HEK293 (cell line): ENCODE measurements around the gene ADIG.

Experiments used
- MZF1 ChIP-seq: fragments of 450-650 bp; formaldehyde crosslinking; IDR thresholded peaks from 2 replicates; pipeline ENCODE4 v1.5.1; 2017; ENCODE audit warnings: missing biosample characterization, missing genetic modification characterization, borderline replicate concordance
- SCRT1 ChIP-seq: fragments of 450-650 bp; formaldehyde crosslinking; IDR thresholded peaks from 2 replicates; pipeline ENCODE4 v1.5.1; 2016; ENCODE audit warnings: missing biosample characterization, missing genetic modification characterization, borderline replicate concordance
- ZFP37 ChIP-seq: fragments of 450-650 bp; formaldehyde crosslinking; IDR thresholded peaks from 2 replicates; pipeline ENCODE4 v1.5.1; 2016; ENCODE audit warnings: missing biosample characterization, missing genetic modification characterization
- ZNF174 ChIP-seq: fragments of 450-650 bp; formaldehyde crosslinking; IDR thresholded peaks from 2 replicates; pipeline ENCODE4 v1.5.0; 2017; ENCODE audit warnings: missing biosample characterization, mild to moderate bottlenecking, missing genetic modification characterization
- ZNF785 ChIP-seq: fragments of 450-650 bp; formaldehyde crosslinking; IDR thresholded peaks from 2 replicates; pipeline ENCODE4 v1.5.1; 2016; ENCODE audit warnings: missing biosample characterization, missing genetic modification characterization
- TF ChIP-seq, protein P1 (sequence below): fragments of 450-650 bp; formaldehyde crosslinking; IDR thresholded peaks from 2 replicates; pipeline ENCODE4 v1.5.1; 2016; ENCODE audit warnings: missing biosample characterization, missing genetic modification characterization
- TF ChIP-seq, protein P2 (sequence below): fragments of 450-650 bp; formaldehyde crosslinking; IDR thresholded peaks from 2 replicates; pipeline ENCODE4 v1.5.1; 2016; ENCODE audit warnings: missing biosample characterization, missing genetic modification characterization, low read depth
- TF ChIP-seq, protein P3 (sequence below): fragments of 450-650 bp; formaldehyde crosslinking; optimal IDR thresholded peaks from 2 replicates; pipeline ENCODE3; 2016; ENCODE audit warnings: missing biosample characterization, mild to moderate bottlenecking, missing genetic modification characterization
- TF ChIP-seq, protein P4 (sequence below): sonication (generic); formaldehyde crosslinking; IDR thresholded peaks from 2 replicates; pipeline ENCODE4 v1.8.1; 2022; ENCODE audit warnings: mild to moderate bottlenecking, moderate library complexity, missing genetic modification reagents

DNA sequence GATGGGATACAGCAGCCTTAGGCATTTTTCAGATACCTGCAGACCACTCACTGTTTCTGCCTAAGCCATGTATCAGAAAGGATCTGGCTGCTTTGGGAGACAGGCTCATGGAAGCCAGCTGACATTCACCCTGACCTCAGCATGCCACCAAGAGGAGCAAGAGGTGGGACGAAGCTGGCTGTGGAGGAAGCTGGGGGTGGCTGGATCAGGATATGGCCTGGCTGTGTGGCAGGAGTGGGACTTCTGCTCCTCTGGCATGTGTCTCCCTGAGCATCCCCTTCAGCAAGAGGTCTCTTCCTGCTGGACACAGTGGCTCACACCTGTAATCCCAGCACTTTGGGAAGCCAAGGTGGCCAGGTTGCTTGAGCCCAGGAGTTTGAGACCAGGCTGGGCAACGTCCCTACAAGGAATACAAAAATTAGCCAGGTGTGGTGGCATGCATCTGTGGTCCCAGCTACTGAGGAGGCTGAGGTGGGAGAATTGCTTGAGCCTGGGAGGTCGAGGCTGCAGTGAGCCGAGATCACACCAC is 897 bp downstream of the ADIG start:
- TF ChIP-seq, protein P1, sequence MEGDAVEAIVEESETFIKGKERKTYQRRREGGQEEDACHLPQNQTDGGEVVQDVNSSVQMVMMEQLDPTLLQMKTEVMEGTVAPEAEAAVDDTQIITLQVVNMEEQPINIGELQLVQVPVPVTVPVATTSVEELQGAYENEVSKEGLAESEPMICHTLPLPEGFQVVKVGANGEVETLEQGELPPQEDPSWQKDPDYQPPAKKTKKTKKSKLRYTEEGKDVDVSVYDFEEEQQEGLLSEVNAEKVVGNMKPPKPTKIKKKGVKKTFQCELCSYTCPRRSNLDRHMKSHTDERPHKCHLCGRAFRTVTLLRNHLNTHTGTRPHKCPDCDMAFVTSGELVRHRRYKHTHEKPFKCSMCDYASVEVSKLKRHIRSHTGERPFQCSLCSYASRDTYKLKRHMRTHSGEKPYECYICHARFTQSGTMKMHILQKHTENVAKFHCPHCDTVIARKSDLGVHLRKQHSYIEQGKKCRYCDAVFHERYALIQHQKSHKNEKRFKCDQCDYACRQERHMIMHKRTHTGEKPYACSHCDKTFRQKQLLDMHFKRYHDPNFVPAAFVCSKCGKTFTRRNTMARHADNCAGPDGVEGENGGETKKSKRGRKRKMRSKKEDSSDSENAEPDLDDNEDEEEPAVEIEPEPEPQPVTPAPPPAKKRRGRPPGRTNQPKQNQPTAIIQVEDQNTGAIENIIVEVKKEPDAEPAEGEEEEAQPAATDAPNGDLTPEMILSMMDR (tag by site-specific recombination), result no peak
- TF ChIP-seq, protein P2, sequence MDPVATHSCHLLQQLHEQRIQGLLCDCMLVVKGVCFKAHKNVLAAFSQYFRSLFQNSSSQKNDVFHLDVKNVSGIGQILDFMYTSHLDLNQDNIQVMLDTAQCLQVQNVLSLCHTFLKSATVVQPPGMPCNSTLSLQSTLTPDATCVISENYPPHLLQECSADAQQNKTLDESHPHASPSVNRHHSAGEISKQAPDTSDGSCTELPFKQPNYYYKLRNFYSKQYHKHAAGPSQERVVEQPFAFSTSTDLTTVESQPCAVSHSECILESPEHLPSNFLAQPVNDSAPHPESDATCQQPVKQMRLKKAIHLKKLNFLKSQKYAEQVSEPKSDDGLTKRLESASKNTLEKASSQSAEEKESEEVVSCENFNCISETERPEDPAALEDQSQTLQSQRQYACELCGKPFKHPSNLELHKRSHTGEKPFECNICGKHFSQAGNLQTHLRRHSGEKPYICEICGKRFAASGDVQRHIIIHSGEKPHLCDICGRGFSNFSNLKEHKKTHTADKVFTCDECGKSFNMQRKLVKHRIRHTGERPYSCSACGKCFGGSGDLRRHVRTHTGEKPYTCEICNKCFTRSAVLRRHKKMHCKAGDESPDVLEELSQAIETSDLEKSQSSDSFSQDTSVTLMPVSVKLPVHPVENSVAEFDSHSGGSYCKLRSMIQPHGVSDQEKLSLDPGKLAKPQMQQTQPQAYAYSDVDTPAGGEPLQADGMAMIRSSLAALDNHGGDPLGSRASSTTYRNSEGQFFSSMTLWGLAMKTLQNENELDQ (tag by site-specific recombination), result no peak
- TF ChIP-seq, protein P3, sequence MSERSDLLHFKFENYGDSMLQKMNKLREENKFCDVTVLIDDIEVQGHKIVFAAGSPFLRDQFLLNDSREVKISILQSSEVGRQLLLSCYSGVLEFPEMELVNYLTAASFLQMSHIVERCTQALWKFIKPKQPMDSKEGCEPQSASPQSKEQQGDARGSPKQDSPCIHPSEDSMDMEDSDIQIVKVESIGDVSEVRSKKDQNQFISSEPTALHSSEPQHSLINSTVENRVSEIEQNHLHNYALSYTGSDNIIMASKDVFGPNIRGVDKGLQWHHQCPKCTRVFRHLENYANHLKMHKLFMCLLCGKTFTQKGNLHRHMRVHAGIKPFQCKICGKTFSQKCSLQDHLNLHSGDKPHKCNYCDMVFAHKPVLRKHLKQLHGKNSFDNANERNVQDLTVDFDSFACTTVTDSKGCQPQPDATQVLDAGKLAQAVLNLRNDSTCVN (tag by site-specific recombination), result no peak
- no peak for TF ChIP-seq ZNF785 (tag by site-specific recombination)
- no peak for TF ChIP-seq ZNF174 (tag by site-specific recombination)
- TF ChIP-seq SCRT1 (tag by site-specific recombination), result no peak
- TF ChIP-seq MZF1 (tag by site-specific recombination), result no peak
- TF ChIP-seq, protein P4, sequence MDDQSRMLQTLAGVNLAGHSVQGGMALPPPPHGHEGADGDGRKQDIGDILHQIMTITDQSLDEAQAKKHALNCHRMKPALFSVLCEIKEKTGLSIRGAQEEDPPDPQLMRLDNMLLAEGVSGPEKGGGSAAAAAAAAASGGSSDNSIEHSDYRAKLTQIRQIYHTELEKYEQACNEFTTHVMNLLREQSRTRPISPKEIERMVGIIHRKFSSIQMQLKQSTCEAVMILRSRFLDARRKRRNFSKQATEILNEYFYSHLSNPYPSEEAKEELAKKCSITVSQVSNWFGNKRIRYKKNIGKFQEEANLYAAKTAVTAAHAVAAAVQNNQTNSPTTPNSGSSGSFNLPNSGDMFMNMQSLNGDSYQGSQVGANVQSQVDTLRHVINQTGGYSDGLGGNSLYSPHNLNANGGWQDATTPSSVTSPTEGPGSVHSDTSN, result no peak
- no peak for TF ChIP-seq ZFP37 (tag by site-specific recombination)
